NCI-H524 treated with DMSO at 0.1 percent for 48 hours (cell line): Measurements from ENCODE around the gene PCF11.
A peak's percentile ranks its signal among the peaks of the same experiment; 100 is the strongest.

ENCODE experiments used
- DNase-seq: peaks from one replicate; lab custom pipeline; 2025; lab: John Stamatoyannopoulos, UW

PCF11 gene

GRCh38 chr11:83151274-83151977 lies 5.5 kb upstream of the PCF11 start:
- DNase-seq, result no peak

GRCh38 chr11:83152264-83152663 lies 4.7 kb upstream of the PCF11 start:
- no peak for DNase-seq

GRCh38 chr11:83153764-83154163 lies 3.2 kb upstream of the PCF11 start:
- DNase-seq, result no peak

GRCh38 chr11:83156144-83156995 lies 561 bp upstream of the PCF11 start:
- peak; percentile 97 for DNase-seq

GRCh38 chr11:83157594-83158356 lies 844 bp downstream of the PCF11 start:
- DNase-seq, result peak; percentile 15

GRCh38 chr11:83158357-83158786 lies 1.4 kb downstream of the PCF11 start:
- no peak for DNase-seq

GRCh38 chr11:83158965-83159901 lies 2.3 kb downstream of the PCF11 start:
- no peak for DNase-seq

GRCh38 chr11:83159902-83160865 lies 3.3 kb downstream of the PCF11 start:
- no peak for DNase-seq

- no peak for DNase-seq
Observed at GRCh38 chr11:83161610-83162199, 4.8 kb downstream of the PCF11 start.

- no peak for DNase-seq
Observed at GRCh38 chr11:83162377-83162776, 5.4 kb downstream of the PCF11 start.

GRCh38 chr11:83166193-83166866 lies 9.4 kb downstream of the PCF11 start:
- DNase-seq, result no peak

- no peak for DNase-seq
Observed at GRCh38 chr11:83168756-83169155, 11.8 kb downstream of the PCF11 start.

GRCh38 chr11:83170865-83171264 lies 13.9 kb downstream of the PCF11 start:
- no peak for DNase-seq

GRCh38 chr11:83172551-83172950 lies 15.6 kb downstream of the PCF11 start:
- DNase-seq, result no peak

- DNase-seq, result no peak
Observed at GRCh38 chr11:83174008-83174407, 17.1 kb downstream of the PCF11 start.

GRCh38 chr11:83175815-83176214 lies 18.9 kb downstream of the PCF11 start:
- DNase-seq, result no peak

GRCh38 chr11:83181815-83182214 lies 24.9 kb downstream of the PCF11 start:
- no peak for DNase-seq

GRCh38 chr11:83185767-83186166 lies 28.8 kb downstream of the PCF11 start:
- no peak for DNase-seq

- DNase-seq, result no peak
Observed at GRCh38 chr11:83187465-83187864, 30.5 kb downstream of the PCF11 start.
